Stimulated activated CD4-positive, alpha-beta T cell treated with anti-CD3 and anti-CD28 coated beads, Interleukin-4, amount 100 ng/mL, for 4 hours (primary cell): ENCODE data around the gene CSNK1G2.
"Not testable (repeated sequence)": the region's sequence is repeated elsewhere in the genome, so short reads cannot be mapped to it uniquely, and the experiment has no call there.

Source experiments
- DNase-seq, 2 experiments: peaks; one replicate each; pipeline ENCODE4 v3.0.0-alpha.2; 2020

CSNK1G2 gene

DNA sequence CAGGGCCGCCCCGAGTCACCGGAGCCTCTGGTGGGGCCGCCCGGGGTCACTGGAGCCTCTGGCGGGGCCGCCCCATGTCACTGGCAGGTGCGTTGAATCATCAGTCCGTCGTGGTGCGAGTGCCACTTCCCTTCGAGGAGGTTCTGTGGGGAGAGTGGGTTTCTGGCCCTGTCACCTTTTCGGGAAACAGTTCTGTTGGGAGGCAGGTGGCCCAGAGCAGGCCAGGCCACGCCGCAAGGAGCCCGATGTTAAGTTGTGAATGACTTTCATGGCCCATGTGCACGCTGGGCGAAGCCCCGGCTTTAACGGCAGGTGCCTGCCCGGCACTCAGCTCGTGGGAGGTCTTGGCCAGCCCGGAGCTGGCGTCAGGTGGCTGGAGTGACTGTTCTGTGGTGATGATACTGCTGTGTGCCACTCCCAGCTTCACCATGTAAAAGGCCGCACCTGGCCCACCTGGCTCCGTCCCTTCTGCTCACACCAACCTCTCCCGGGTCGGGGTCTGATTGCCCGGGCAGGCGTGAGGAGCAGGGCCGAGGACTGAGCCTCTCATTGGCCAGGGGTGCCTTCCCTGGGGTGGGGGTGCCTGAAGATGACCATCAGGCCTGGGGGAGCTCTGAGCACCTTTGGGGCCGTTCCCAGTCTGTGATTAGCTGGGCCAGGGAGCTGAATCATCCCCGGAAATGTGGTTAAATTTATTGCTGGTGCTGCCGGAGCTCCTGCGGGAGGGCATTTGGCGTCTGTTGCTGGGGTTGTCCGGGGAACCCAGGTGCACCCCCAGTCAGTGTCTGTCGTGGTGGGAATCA lies 29.2 kb downstream of the CSNK1G2 start:
- DNase-seq, result no peak

GRCh38 chr19:1970806-1971502 lies 30.0 kb downstream of the CSNK1G2 start:
- DNase-seq, result no peak

GRCh38 chr19:1974381-1975161 lies 33.6 kb downstream of the CSNK1G2 start:
- DNase-seq, result no peak

- DNase-seq, result no peak
These were observed 34.1 kb downstream of the CSNK1G2 start for GRCh38 chr19:1975162-1975480.

- no peak for DNase-seq
These were observed 36.1 kb downstream of the CSNK1G2 start for GRCh38 chr19:1977120-1977519.

GRCh38 chr19:1978346-1978894 lies 37.4 kb downstream of the CSNK1G2 start:
- no peak for DNase-seq

- DNase-seq, result no peak
These were observed 38.0 kb downstream of the CSNK1G2 start for GRCh38 chr19:1979017-1979416.

- no peak for DNase-seq
These were observed 38.7 kb downstream of the CSNK1G2 start for GRCh38 chr19:1979642-1980041.

GRCh38 chr19:1980091-1980808 lies 39.3 kb downstream of the CSNK1G2 start:
- no peak for DNase-seq

GRCh38 chr19:1980809-1981181 lies 39.8 kb downstream of the CSNK1G2 start:
- no peak for DNase-seq

DNA sequence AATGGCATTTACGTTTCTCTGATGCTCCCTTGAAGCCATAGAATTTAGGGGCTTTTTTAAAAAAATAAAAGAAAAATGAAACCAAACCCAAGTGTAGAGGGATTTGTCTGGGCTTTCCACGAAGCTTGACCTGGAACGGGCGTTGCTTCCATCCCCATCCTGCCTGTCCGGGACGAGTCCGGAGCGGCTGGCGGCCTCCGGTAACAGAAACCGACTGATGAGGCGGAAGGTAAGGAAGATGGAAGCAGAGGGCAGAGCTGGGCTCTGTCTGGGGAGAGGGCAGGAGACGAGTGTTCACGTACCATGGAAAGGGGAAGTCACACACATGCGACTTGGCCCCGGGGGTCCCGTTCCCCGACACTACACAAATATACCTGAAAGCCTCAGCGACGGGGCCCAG lies 40.3 kb downstream of the CSNK1G2 start:
- no peak for DNase-seq

GRCh38 chr19:1984357-1984756 lies 43.4 kb downstream of the CSNK1G2 start:
- DNase-seq, result no peak

GRCh38 chr19:1985588-1986356 lies 44.8 kb downstream of the CSNK1G2 start:
- DNase-seq, result no peak

DNA sequence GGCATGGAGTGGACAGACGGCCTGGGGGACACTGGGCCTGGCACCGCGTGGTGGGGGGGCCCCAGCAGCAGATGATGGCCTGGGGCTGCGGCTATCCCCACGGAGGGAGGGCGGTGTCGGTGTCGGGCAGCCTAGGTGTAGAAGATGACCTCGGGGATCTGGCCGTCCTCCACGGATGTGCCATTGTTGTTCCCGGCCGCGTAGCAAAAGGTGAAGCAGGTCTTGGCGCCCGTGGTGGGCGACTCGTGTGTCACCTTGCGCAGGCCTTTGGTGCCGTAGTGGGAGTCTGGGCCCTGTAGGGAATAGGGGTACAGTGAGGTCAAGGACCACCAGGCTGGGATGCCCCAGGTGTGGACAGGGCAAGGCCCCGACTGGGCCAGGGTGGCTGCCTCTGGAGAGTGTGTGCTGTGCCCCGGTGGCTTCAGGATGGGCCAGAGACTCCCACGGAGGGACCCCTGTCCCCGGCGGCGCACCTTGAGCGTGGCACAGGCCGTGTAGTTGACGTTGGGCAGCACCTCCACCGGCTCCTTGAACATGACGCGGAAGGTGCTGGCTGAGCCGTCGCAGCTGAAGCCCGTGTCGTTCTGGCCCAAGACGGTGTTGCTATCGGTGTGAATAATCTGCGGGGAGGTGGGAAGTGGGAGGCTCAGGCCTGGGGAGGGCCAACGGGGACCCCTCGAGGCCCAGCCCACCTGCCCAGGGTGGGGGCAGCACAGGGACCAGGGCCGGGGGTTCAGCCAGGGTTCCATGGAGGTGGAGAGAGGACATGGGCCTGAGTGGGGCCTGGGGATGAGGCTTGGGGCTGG lies 45.6 kb downstream of the CSNK1G2 start:
- no peak for DNase-seq

DNA sequence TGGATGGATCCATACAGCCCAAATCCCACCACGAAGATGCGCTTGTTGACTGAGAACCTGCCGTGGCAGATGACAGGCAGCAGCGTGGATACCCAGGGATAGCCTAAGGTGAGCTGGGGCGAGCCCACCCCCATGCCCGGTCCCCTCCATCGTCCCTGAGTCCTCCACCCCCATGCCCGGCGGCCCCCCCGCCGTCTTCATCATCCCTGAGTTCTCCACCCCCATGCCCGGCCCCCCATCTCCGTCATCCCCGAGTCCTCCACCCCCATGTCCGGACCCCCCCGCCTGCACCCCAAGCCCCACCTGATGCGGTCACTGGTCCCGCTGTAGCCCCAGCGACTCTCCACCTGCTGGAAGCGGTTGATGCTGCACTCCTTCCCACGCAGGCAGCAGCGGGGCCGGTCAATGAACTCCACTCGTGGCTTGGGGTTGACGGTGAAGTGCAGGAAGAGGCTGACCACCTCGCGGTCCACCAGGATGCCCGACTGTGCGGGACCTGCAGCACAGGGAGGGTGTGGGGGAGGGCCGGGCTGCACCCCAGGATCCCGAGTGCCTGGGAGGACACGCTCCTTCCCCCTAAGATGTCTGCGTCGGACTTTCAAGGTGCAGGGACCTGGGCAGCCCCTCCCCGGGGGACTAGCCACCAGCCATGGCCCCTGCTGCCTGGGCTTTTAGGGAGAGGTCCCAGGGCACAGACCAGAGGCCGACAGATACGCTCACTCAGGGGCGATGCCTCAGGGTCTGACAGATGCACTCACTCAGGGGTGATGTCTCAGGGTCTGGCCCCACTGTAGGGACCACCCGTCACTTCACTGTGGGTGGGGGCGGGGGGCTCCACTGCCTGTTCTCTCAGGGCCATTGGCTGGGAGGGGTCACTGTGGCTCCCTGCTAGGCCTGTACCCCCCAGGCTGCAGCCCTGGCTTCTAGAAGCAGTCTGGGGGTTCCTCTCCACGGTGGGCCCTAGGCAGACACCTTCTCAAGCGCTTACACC lies 46.5 kb downstream of the CSNK1G2 start:
- DNase-seq, result no peak

GRCh38 chr19:1988464-1988863 lies 47.5 kb downstream of the CSNK1G2 start:
- not testable (repeated sequence) for DNase-seq

DNA sequence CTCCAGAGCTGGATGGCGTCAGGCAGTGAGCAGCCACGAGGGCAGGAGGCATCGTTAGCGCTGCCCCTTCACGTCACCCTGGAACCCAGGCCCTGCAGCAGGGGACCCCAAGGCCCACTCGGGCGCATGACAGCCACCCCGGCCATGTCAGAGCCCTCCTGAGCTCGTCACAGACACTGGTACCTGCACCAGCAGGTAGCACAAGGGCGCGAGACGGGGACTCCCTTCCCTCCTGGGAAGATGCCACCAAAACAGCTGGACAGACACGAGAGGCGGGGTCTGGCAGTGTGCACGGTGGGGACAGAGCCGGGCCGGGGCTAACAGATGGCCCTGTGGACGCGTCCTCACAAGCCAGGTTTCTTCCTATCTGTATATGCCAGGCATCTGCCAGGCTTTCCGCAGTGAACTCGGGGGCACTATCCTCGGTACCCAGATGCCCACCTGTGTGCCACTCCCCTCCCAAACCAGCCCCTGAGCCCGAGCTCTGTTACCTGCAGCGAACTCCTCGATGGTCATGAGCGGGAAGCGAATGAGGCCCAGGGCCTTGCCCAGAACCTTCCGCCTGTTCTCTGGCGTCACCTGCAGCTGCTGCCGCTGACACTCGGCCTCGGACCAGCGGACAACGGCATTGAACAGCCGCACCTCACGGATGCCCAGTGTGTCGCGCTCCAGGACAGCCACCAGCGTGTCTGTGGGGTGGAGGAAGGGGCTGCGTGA lies 48.7 kb downstream of the CSNK1G2 start:
- DNase-seq, result no peak

DNA sequence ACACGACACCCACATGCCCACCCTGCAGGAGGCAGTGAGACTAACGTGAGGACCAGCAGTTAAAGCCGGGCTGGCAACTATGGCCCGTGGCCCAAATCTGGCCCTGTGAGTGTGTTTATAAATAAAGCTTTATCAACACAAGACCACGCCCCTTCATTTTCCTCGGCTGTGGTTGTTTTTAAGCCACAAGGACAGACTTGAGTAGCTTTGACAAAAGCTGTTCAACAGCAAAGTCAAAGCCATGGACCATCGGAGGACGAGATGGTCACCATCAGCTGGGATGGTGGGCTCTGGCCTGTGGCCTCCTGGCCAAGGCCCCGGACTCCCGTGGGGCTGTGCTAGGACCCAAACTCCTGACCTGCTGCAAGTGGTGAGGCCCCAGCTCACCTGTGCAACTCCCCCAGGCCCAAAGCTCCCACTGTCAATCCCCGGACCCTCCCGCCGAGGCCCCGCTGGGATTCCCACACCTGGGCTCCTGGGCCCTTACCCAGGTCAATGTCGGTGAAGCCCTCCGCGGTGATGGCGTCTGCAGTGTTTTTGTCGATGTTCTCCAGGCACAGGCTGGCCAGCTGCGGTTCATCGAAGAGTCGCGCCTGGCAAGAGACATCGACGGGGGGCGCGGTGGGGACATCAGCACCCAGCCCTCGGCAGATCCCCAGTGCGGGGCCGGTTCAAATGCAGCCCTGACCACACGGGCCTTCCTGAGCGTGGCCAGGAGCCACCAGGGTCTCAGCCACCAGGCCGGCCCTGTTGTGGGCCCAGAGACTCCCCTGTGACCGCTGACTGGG lies 49.5 kb downstream of the CSNK1G2 start:
- DNase-seq, result no peak
